Activated CD8-positive, alpha-beta T cell treated with anti-CD3 and anti-CD28 coated beads for 36 hours (primary cell): ENCODE results near the gene ITIH3. TPM values are rescaled to one million over a fixed set of nuclear protein-coding genes. Genes with fewer than 3 reads are reported as not detected.

Experiments used
- ATAC-seq: fragments of 200-7000 bp; cut with Tn5 transposase; one replicate; pipeline ENCODE4 v1.10.0; 2021; ENCODE audit warnings: mild to moderate bottlenecking, moderate library complexity
- CTCF ChIA-PET: fragments of 350-600 bp; sonication (Branson Sonifier 250); formaldehyde crosslinking; loops from one replicate; lab custom pipeline; 2021; ENCODE audit warnings: antibody characterized with exemption; lab: Charles Lee
- POLR2A ChIA-PET: fragments of 350-600 bp; sonication (Branson Sonifier 250); formaldehyde crosslinking; loops from one replicate; lab custom pipeline; 2021; ENCODE audit warnings: antibody characterized with exemption; lab: Charles Lee
- DNase-seq: peaks from one replicate; pipeline ENCODE4 v3.0.0-alpha.2; 2020
- H3K27ac Mint-ChIP-seq: one replicate; pipeline ENCODE4 v1.8.0; 2021; ENCODE audit warnings: mild to moderate bottlenecking, mixed read lengths
- H3K27me3 Mint-ChIP-seq: one replicate; pipeline ENCODE4 v1.8.0; 2021; ENCODE audit warnings: mixed read lengths
- H3K36me3 Mint-ChIP-seq: one replicate; pipeline ENCODE4 v1.8.0; 2021; ENCODE audit warnings: low read depth, mixed read lengths
- H3K4me1 Mint-ChIP-seq: one replicate; pipeline ENCODE4 v1.8.0; 2021; ENCODE audit warnings: low read depth, mixed read lengths
- H3K4me3 Mint-ChIP-seq: one replicate; pipeline ENCODE4 v1.8.0; 2021; ENCODE audit warnings: mild to moderate bottlenecking, moderate library complexity, mixed read lengths
- H3K9me3 Mint-ChIP-seq: one replicate; pipeline ENCODE4 v1.8.0; 2021; ENCODE audit warnings: mixed read lengths
- intact Hi-C: fragments of 100-400 bp; cut with micrococcal nuclease; formaldehyde crosslinking; loops from one replicate; pipeline ENCODE4 v1.10.0; 2022
- total RNA-seq, 2 experiments: library from RNA; stranded (reverse); gene quantifications; one replicate each; pipeline ENCODE4 v1.2.3, GENCODE V29; 2021
- TF ChIP-seq, protein P1 (sequence below): fragments of 200-600 bp; IDR thresholded peaks from one replicate; pipeline ENCODE4 v1.8.0; 2022; ENCODE audit warnings: antibody characterized with exemption, mild to moderate bottlenecking

Gene ITIH3
- total RNA-seq, 2 experiments from 2014 or later = not detected

DNA sequence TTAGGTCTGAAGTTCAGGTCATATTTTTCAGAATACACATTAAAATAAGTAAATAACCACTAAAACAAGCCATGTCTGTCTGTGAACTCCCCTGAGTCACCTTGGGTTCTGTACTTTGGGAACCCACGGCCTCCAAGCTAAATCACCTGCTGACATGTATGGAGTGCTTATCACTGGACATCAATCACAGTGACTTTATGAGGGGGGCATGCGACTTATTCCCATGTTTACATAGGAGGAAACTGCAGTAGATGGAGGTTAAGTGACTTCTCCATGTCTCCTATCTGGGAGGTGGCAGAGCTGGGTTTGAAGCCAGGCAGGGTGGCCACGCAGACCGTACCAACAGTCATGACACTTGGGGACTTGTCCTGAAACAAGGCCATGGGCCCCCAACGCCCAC lies 27.8 kb downstream of the ITIH3 start:
- TF ChIP-seq, protein P1, sequence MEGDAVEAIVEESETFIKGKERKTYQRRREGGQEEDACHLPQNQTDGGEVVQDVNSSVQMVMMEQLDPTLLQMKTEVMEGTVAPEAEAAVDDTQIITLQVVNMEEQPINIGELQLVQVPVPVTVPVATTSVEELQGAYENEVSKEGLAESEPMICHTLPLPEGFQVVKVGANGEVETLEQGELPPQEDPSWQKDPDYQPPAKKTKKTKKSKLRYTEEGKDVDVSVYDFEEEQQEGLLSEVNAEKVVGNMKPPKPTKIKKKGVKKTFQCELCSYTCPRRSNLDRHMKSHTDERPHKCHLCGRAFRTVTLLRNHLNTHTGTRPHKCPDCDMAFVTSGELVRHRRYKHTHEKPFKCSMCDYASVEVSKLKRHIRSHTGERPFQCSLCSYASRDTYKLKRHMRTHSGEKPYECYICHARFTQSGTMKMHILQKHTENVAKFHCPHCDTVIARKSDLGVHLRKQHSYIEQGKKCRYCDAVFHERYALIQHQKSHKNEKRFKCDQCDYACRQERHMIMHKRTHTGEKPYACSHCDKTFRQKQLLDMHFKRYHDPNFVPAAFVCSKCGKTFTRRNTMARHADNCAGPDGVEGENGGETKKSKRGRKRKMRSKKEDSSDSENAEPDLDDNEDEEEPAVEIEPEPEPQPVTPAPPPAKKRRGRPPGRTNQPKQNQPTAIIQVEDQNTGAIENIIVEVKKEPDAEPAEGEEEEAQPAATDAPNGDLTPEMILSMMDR = no peak
- no peak for ATAC-seq
- Mint-ChIP-seq H3K27ac (no peak overlapping the region), H3K4me3 (no peak overlapping the region), H3K4me1 (no peaks in the 10 kb centered on the region), H3K27me3 (no peaks in the 10 kb centered on the region), H3K9me3 (no peaks in the 10 kb centered on the region), H3K36me3 (no peaks in the 10 kb centered on the region)
- ChIA-PET CTCF (interaction anchor here (0.9 to 3.9 kb wide), 6 partner anchors 11 to 102 kb away, joined by 3 to 17 read pairs (median 4); no protein-coding TSS in a partner anchor), POLR2A (no interaction called here)
- no peak for DNase-seq
- intact Hi-C loops = no loop called here

DNA sequence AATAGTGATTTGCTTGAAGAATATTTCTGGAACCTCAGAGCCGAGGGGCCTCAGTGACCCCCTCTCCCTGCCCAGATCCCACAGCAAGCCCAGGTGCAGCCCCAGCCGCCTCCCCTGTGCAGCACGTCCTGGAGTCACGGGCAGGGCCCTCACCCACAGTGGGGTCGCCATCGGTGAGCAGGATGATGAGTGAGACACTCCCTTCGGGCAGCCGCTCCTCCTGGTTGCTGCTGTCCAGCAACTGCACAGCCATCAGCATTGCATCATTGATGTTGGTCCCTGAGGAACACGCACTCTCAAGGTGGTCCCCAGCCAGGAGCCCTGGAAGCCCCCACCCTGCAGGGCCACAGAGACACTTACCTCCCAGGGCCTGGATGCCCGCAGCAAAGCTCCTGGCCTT lies 29.4 kb downstream of the ITIH3 start:
- H3K4me3 Mint-ChIP-seq = no peak overlapping the region
- ChIA-PET POLR2A (no interaction called here), CTCF (interaction anchor here (3.9 kb wide), 1 partner anchor 25 kb away, joined by 17 read pairs; no protein-coding TSS in a partner anchor)
- intact Hi-C loops = no loop called here
- H3K27ac Mint-ChIP-seq = no peak overlapping the region
- no peaks in the 10 kb centered on the region for H3K4me1 Mint-ChIP-seq
- ATAC-seq (no peak), DNase-seq (no peak)
- TF ChIP-seq, protein P1 = no peak
- no peaks in the 10 kb centered on the region for H3K36me3 Mint-ChIP-seq
- no peaks in the 10 kb centered on the region for H3K27me3 Mint-ChIP-seq
- no peaks in the 10 kb centered on the region for H3K9me3 Mint-ChIP-seq

DNA sequence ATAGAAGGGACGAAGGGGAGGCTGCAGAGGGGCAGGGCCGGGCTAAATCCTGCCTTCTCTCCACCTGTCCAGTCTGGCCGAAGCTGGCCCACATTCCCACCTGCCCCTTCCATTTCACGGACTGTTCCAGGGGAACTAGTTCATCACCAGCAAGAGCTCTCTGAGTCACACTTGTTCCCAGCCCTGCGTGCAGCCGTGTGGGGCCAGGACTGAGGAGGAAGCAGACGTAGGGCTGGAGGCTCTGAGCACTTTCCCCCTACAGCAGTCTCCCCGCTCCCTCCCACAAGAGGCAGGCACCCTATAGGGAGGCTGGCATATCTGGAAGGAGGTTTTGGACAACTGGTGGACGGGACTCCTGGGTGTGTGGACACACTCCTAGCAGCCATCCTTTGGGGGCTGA lies 32.8 kb downstream of the ITIH3 start:
- ATAC-seq (no peak), DNase-seq (no peak)
- CTCF ChIA-PET = interaction anchor here (1.4 kb wide), 1 partner anchor 29 kb away, joined by 4 read pairs; no protein-coding TSS in a partner anchor
- H3K9me3 Mint-ChIP-seq = no peaks in the 10 kb centered on the region
- peaks cover 5% of the 10 kb centered on the region for H3K4me1 Mint-ChIP-seq
- H3K27me3 Mint-ChIP-seq = no peaks in the 10 kb centered on the region
- intact Hi-C loops = no loop called here
- no peaks in the 10 kb centered on the region for H3K36me3 Mint-ChIP-seq
- no peak overlapping the region for H3K27ac Mint-ChIP-seq
- TF ChIP-seq, protein P1 = no peak
- H3K4me3 Mint-ChIP-seq = no peak overlapping the region
- POLR2A ChIA-PET = no interaction called here

DNA sequence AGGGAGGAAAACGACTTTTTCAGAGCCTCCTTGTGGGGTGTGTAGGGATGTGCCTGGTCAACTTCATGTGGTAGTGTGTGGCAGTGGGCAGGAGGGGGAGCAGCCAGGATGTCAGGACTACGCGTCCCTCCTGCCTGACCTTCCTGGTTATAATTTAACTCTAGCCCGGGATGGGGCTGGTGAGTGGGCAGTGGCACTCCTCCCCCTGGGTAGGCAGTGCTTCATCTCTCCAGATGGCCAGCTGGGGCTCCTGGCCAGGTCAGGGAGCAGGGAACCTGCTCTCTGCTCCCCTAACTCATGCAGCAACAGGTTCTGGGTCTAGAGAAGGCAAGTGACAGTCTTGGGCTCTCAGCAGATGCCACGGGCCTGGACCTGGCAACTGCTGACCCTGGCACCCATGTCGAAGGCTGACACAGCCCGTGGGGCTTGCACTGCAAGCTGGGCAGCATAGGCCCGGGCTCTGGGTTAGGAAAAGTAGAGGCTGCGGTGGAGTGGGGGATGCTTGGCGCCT lies 33.3 kb downstream of the ITIH3 start:
- intact Hi-C loops = no loop called here
- POLR2A ChIA-PET = no interaction called here

DNA sequence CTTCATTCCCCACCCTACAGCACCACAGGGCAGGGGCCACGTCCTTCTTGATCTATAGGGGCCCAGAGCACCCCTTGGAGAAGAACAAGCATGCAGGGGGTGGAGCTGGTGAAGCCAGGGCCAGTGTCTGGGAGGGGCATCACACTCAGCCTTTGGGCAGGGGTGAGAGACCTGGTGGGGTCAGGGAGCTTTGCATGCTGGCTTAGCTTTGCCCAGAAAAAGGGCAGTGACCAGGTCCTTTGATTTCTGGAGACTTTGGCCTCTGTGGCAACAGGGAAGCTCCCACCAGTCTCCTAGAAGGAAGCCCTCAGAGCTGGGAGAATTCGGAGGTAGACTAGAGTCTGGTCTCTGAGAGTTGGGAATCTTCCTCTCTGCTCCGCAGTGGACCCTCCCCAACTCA lies 34.9 kb downstream of the ITIH3 start:
- H3K27ac Mint-ChIP-seq = no peak overlapping the region
- H3K4me3 Mint-ChIP-seq = no peak overlapping the region
- H3K36me3 Mint-ChIP-seq = no peaks in the 10 kb centered on the region
- H3K27me3 Mint-ChIP-seq = no peaks in the 10 kb centered on the region
- intact Hi-C loops = no loop called here
- POLR2A ChIA-PET = no interaction called here
- peaks cover 5% of the 10 kb centered on the region for H3K4me1 Mint-ChIP-seq
- ATAC-seq = no peak
- DNase-seq = no peak
- CTCF ChIA-PET = interaction anchor here (0.9 to 1.5 kb wide), 2 partner anchors 8 to 30 kb away, joined by 3 to 5 read pairs; no protein-coding TSS in a partner anchor
- no peaks in the 10 kb centered on the region for H3K9me3 Mint-ChIP-seq
- TF ChIP-seq, protein P1 = no peak

More for the DNA sequence above, 33.3 kb downstream of the ITIH3 start:
- no peaks in the 10 kb centered on the region for H3K27me3 Mint-ChIP-seq
- ATAC-seq (no peak), DNase-seq (no peak)
- TF ChIP-seq, protein P1 = no peak
- CTCF ChIA-PET = interaction anchor here (1.4 kb wide), 1 partner anchor 29 kb away, joined by 4 read pairs; no protein-coding TSS in a partner anchor
- H3K27ac Mint-ChIP-seq = no peak overlapping the region
- no peaks in the 10 kb centered on the region for H3K9me3 Mint-ChIP-seq
- H3K4me1 Mint-ChIP-seq = peaks cover 5% of the 10 kb centered on the region
- H3K4me3 Mint-ChIP-seq = no peak overlapping the region
- H3K36me3 Mint-ChIP-seq = no peaks in the 10 kb centered on the region
